NB4 (cell line): Measurements from ENCODE around the gene TM4SF1.

ENCODE experiments used
- MYC ChIP-seq: IDR thresholded peaks from 2 replicates; pipeline ENCODE4 v1.6.1; 2011; ENCODE audit warnings: low read depth, low read length
- POLR2A ChIP-seq: IDR thresholded peaks from 2 replicates; pipeline ENCODE4 v1.6.1; 2011; ENCODE audit warnings: mild to moderate bottlenecking; ENCODE audit not compliant: insufficient read length; ENCODE audit errors: extremely low read depth

DNA sequence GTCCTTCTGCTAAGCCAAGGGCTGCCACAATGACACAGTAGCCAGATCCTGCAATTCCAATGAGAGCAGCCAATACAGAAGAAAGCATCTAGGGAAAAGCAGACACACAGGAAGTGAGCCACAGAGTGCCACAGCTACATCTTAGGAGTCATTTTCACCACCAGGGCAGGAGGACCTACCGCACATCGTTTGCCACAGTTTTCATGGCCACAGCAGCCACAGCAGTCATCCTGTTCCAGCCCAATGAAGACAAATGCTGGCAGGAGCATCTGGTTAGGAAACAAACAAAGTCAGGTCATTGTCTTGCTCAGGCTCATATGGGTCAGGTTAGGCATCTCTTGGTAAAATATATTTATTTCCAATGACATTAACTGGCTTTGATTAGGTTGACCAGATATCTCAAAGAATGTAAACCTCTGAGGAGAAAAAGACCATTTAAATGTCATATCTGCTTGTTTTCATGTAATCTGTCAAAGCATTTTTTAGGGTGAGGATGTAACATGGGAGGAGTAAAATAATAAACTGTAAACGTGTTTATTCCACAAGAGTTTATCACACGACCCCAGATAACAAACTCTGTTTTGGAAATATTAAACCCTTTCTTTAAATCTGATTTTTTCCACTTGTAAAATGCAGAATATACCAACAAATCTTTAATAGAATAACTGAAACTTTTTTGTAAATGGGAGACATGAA lies 1.8 kb downstream of the TM4SF1 start:
- no peak for TF ChIP-seq MYC
- no peak for TF ChIP-seq POLR2A
